H1 (cell line): ENCODE results near the gene MCF2L. TPM values are rescaled to one million over a fixed set of nuclear protein-coding genes. Genes with fewer than 3 reads are reported as not detected.
A peak's percentile ranks its signal among the peaks of the same experiment; 100 is the strongest.

Experiments used
- CBX8 ChIP-seq: fragments of 300-800, 300-1000 bp; sonication (generic); IDR thresholded peaks from 2 replicates; pipeline ENCODE4 v1.7.1; 2016; ENCODE audit warnings: low read depth, low read length, borderline replicate concordance
- NRF1 ChIP-seq: IDR thresholded peaks from 2 replicates; pipeline ENCODE4 v1.6.1; 2011; ENCODE audit warnings: mild to moderate bottlenecking, low read depth, low read length, improper control_type of control experiment
- RAD21 ChIP-seq, 2 experiments: IDR thresholded peaks in 1 of 2; conservative IDR thresholded peaks in 1 of 2; 2 replicates each; pipeline ENCODE4 v1.6.1; 2011; ENCODE audit warnings: low read depth in 2 of 2, low read length in 2 of 2, improper control_type of control experiment in 1 of 2, inconsistent platforms in 1 of 2, mild to moderate bottlenecking in 1 of 2, moderate library complexity in 1 of 2
- SUZ12 ChIP-seq: fragments of 200-600 bp; sonication (generic); IDR thresholded peaks from 2 replicates; pipeline ENCODE4 v1.6.1; 2012; ENCODE audit warnings: mild to moderate bottlenecking, inconsistent platforms, low read length, moderate library complexity, mixed read lengths
- polyA plus RNA-seq, 7 experiments: library from polyadenylated mRNA; depleted of rRNA in 3 of 7; stranded (reverse) in 5 of 7; unstranded in 2 of 7; fragments of >200 nt in 5 of 7; fragments of 200-250 nt in 2 of 7; gene quantifications; 1 replicate in 5 of 7; 2 replicates in 1 of 7; 4 replicates in 1 of 7; pipeline versions ENCODE4 v1.2.1 to v1.2.3, GENCODE V29; 2011 to 2013; ENCODE audit warnings: missing spikeins in 2 of 7, mixed read lengths in 2 of 7
- total RNA-seq: library from RNA; stranded (reverse); fragmentation: NEBNext Ultra II Directional; extraction: Animal tissue kit (Norgen Biotek cat#: 25700); gene quantifications from 2 replicates; pipeline ENCODE4 v1.2.1, GENCODE V29; 2021

MCF2L gene
- total and polyA plus RNA-seq, 2 of the 8 experiments (the other 6 are each of a cell fraction or from before 2014, with no cell fraction given) = 10.1 to 24.4 TPM

GRCh38 chr13:112968910-112969691 lies at the start of gene MCF2L (continued):
- TF ChIP-seq SUZ12 (no peak), RAD21 (IDR thresholded peaks at IDR 0.05 in 1 of 2, conservative IDR thresholded peaks at IDR 0.05 in 1 of 2; ENCODE audit: low read depth in 2 of 2, low read length in 2 of 2) (peak; percentile 28 to 35; a peak in 3 of 4 replicates), NRF1 (no peak), CBX8 (no peak)
